Measurements from ENCODE around the gene SIKE1.
"Not testable (repeated sequence)": the region's sequence is repeated elsewhere in the genome, so short reads cannot be mapped to it uniquely, and the experiment has no call there.

Gene SIKE1

GRCh38 chr1:114755006-114755931 is 25.2 kb downstream of the SIKE1 start:
- no peak overlapping the region for H3K9ac ChIP-seq (ENCODE audit: low read length in 2 of 2)
- H3K4me1 ChIP-seq (ENCODE audit: control insufficient read depth, insufficient read depth, low read length): peaks cover 23% of the 10 kb centered on the region
- no peak overlapping the region for H3K27ac ChIP-seq (ENCODE audit: low read length)
- H3K36me3 ChIP-seq (ENCODE audit: control insufficient read depth in 2 of 2, insufficient read depth in 2 of 2, low read length in 2 of 2): no peaks in the 10 kb centered on the region
- H3K4me3 ChIP-seq (ENCODE audit: low read length in 2 of 2): peak overlapping the region; percentile 96 to 100
- no peaks in the 10 kb centered on the region for H3K27me3 ChIP-seq (ENCODE audit: control insufficient read depth in 1 of 2, insufficient read depth in 2 of 2, low read length in 2 of 2)
- no peaks in the 10 kb centered on the region for H3K9me3 ChIP-seq (ENCODE audit: control insufficient read depth in 2 of 2, low read length in 2 of 2)

- H3K27me3 ChIP-seq (ENCODE audit: control insufficient read depth in 1 of 2, insufficient read depth in 2 of 2, low read length in 2 of 2); H3K9ac ChIP-seq (ENCODE audit: low read length in 2 of 2); H3K36me3 ChIP-seq (ENCODE audit: control insufficient read depth in 2 of 2, insufficient read depth in 2 of 2, low read length in 2 of 2); H3K9me3 ChIP-seq (ENCODE audit: control insufficient read depth in 2 of 2, low read length in 2 of 2); H3K27ac ChIP-seq (ENCODE audit: low read length); H3K4me3 ChIP-seq (ENCODE audit: low read length in 2 of 2): not testable (repeated sequence)
- H3K4me1 ChIP-seq (ENCODE audit: control insufficient read depth, insufficient read depth, low read length): peaks cover 23% of the 10 kb centered on the region
Observed at GRCh38 chr1:114753702-114754101, 26.8 kb downstream of the SIKE1 start.

GRCh38 chr1:114753143-114753542 is 27.3 kb downstream of the SIKE1 start:
- peaks cover 23% of the 10 kb centered on the region for H3K4me1 ChIP-seq (ENCODE audit: control insufficient read depth, insufficient read depth, low read length)
- no peak overlapping the region for H3K9ac ChIP-seq (ENCODE audit: low read length in 2 of 2)
- no peak overlapping the region for H3K27ac ChIP-seq (ENCODE audit: low read length)

GRCh38 chr1:114750780-114751179 is 29.7 kb downstream of the SIKE1 start:
- no peak overlapping the region for H3K9ac ChIP-seq (ENCODE audit: low read length in 2 of 2)
- peaks cover 13% of the 10 kb centered on the region for H3K4me1 ChIP-seq (ENCODE audit: control insufficient read depth, insufficient read depth, low read length)
- no peaks in the 10 kb centered on the region for H3K27me3 ChIP-seq (ENCODE audit: control insufficient read depth in 1 of 2, insufficient read depth in 2 of 2, low read length in 2 of 2)
- no peaks in the 10 kb centered on the region for H3K9me3 ChIP-seq (ENCODE audit: control insufficient read depth in 2 of 2, low read length in 2 of 2)
- H3K4me3 ChIP-seq (ENCODE audit: low read length in 2 of 2): no peak overlapping the region
- H3K36me3 ChIP-seq (ENCODE audit: control insufficient read depth in 2 of 2, insufficient read depth in 2 of 2, low read length in 2 of 2): peaks cover 4 to 9% of the 10 kb centered on the region in 2 donors
- no peak overlapping the region for H3K27ac ChIP-seq (ENCODE audit: low read length)

More at GRCh38 chr1:114753143-114753542, 27.3 kb downstream of the SIKE1 start:
- H3K4me3 ChIP-seq (ENCODE audit: low read length in 2 of 2): no peak overlapping the region
- peaks cover 4 to 9% of the 10 kb centered on the region in 2 donors for H3K36me3 ChIP-seq (ENCODE audit: control insufficient read depth in 2 of 2, insufficient read depth in 2 of 2, low read length in 2 of 2)
- no peaks in the 10 kb centered on the region for H3K27me3 ChIP-seq (ENCODE audit: control insufficient read depth in 1 of 2, insufficient read depth in 2 of 2, low read length in 2 of 2)
- no peaks in the 10 kb centered on the region for H3K9me3 ChIP-seq (ENCODE audit: control insufficient read depth in 2 of 2, low read length in 2 of 2)

- Histone ChIP-seq H3K36me3 (ENCODE audit: control insufficient read depth in 2 of 2, insufficient read depth in 2 of 2, low read length in 2 of 2) (peaks cover 4 to 9% of the 10 kb centered on the region in 2 donors), H3K4me1 (ENCODE audit: control insufficient read depth, insufficient read depth, low read length) (peaks cover 9% of the 10 kb centered on the region), H3K27me3 (ENCODE audit: control insufficient read depth in 1 of 2, insufficient read depth in 2 of 2, low read length in 2 of 2) (no peaks in the 10 kb centered on the region), H3K27ac (ENCODE audit: low read length) (no peak overlapping the region), H3K9ac (ENCODE audit: low read length in 2 of 2) (no peak overlapping the region), H3K4me3 (ENCODE audit: low read length in 2 of 2) (no peak overlapping the region), H3K9me3 (ENCODE audit: control insufficient read depth in 2 of 2, low read length in 2 of 2) (no peaks in the 10 kb centered on the region)
Observed at GRCh38 chr1:114749835-114750234, 30.6 kb downstream of the SIKE1 start.

GRCh38 chr1:114746450-114747121 is 33.9 kb downstream of the SIKE1 start:
- H3K27ac ChIP-seq (ENCODE audit: low read length): no peak overlapping the region
- no peak overlapping the region for H3K4me3 ChIP-seq (ENCODE audit: low read length in 2 of 2)
- no peaks in the 10 kb centered on the region for H3K9me3 ChIP-seq (ENCODE audit: control insufficient read depth in 2 of 2, low read length in 2 of 2)
- H3K4me1 ChIP-seq (ENCODE audit: control insufficient read depth, insufficient read depth, low read length): no peaks in the 10 kb centered on the region
- peaks cover 4 to 9% of the 10 kb centered on the region in 2 donors for H3K36me3 ChIP-seq (ENCODE audit: control insufficient read depth in 2 of 2, insufficient read depth in 2 of 2, low read length in 2 of 2)
- no peak overlapping the region for H3K9ac ChIP-seq (ENCODE audit: low read length in 2 of 2)
- H3K27me3 ChIP-seq (ENCODE audit: control insufficient read depth in 1 of 2, insufficient read depth in 2 of 2, low read length in 2 of 2): no peaks in the 10 kb centered on the region

- Histone ChIP-seq H3K9me3 (ENCODE audit: control insufficient read depth in 2 of 2, low read length in 2 of 2) (no peaks in the 10 kb centered on the region), H3K27me3 (ENCODE audit: control insufficient read depth in 1 of 2, insufficient read depth in 2 of 2, low read length in 2 of 2) (no peaks in the 10 kb centered on the region), H3K27ac (ENCODE audit: low read length) (no peak overlapping the region), H3K4me3 (ENCODE audit: low read length in 2 of 2) (no peak overlapping the region), H3K4me1 (ENCODE audit: control insufficient read depth, insufficient read depth, low read length) (no peaks in the 10 kb centered on the region), H3K36me3 (ENCODE audit: control insufficient read depth in 2 of 2, insufficient read depth in 2 of 2, low read length in 2 of 2) (peaks cover 4 to 12% of the 10 kb centered on the region in 2 donors), H3K9ac (ENCODE audit: low read length in 2 of 2) (no peak overlapping the region)
Observed at GRCh38 chr1:114745291-114745690, 35.2 kb downstream of the SIKE1 start.

GRCh38 chr1:114741963-114742746 is 38.3 kb downstream of the SIKE1 start:
- no peak overlapping the region for H3K4me3 ChIP-seq (ENCODE audit: low read length in 2 of 2)
- H3K9ac ChIP-seq (ENCODE audit: low read length in 2 of 2): no peak overlapping the region
- H3K27me3 ChIP-seq (ENCODE audit: control insufficient read depth in 1 of 2, insufficient read depth in 2 of 2, low read length in 2 of 2): no peaks in the 10 kb centered on the region
- H3K4me1 ChIP-seq (ENCODE audit: control insufficient read depth, insufficient read depth, low read length): no peaks in the 10 kb centered on the region
- no peak overlapping the region for H3K27ac ChIP-seq (ENCODE audit: low read length)
- H3K36me3 ChIP-seq (ENCODE audit: control insufficient read depth in 2 of 2, insufficient read depth in 2 of 2, low read length in 2 of 2): peaks cover 7 to 16% of the 10 kb centered on the region in 2 donors
- H3K9me3 ChIP-seq (ENCODE audit: control insufficient read depth in 2 of 2, low read length in 2 of 2): no peaks in the 10 kb centered on the region

GRCh38 chr1:114740331-114740730 is 40.2 kb downstream of the SIKE1 start:
- H3K36me3 ChIP-seq (ENCODE audit: control insufficient read depth in 2 of 2, insufficient read depth in 2 of 2, low read length in 2 of 2): peaks cover 24 to 33% of the 10 kb centered on the region in 2 donors
- no peaks in the 10 kb centered on the region for H3K4me1 ChIP-seq (ENCODE audit: control insufficient read depth, insufficient read depth, low read length)

GRCh38 chr1:114737314-114737849 is 43.1 kb downstream of the SIKE1 start:
- H3K27ac ChIP-seq (ENCODE audit: low read length): no peak overlapping the region
- no peaks in the 10 kb centered on the region for H3K27me3 ChIP-seq (ENCODE audit: control insufficient read depth in 1 of 2, insufficient read depth in 2 of 2, low read length in 2 of 2)
- peaks cover 39 to 60% of the 10 kb centered on the region in 2 donors for H3K36me3 ChIP-seq (ENCODE audit: control insufficient read depth in 2 of 2, insufficient read depth in 2 of 2, low read length in 2 of 2)
- no peak overlapping the region for H3K9ac ChIP-seq (ENCODE audit: low read length in 2 of 2)
- H3K4me3 ChIP-seq (ENCODE audit: low read length in 2 of 2): no peak overlapping the region
- H3K9me3 ChIP-seq (ENCODE audit: control insufficient read depth in 2 of 2, low read length in 2 of 2): no peaks in the 10 kb centered on the region
- H3K4me1 ChIP-seq (ENCODE audit: control insufficient read depth, insufficient read depth, low read length): no peaks in the 10 kb centered on the region

More at GRCh38 chr1:114740331-114740730, 40.2 kb downstream of the SIKE1 start:
- no peaks in the 10 kb centered on the region for H3K9me3 ChIP-seq (ENCODE audit: control insufficient read depth in 2 of 2, low read length in 2 of 2)
- H3K27ac ChIP-seq (ENCODE audit: low read length): no peak overlapping the region
- no peak overlapping the region for H3K9ac ChIP-seq (ENCODE audit: low read length in 2 of 2)
- H3K4me3 ChIP-seq (ENCODE audit: low read length in 2 of 2): no peak overlapping the region
- H3K27me3 ChIP-seq (ENCODE audit: control insufficient read depth in 1 of 2, insufficient read depth in 2 of 2, low read length in 2 of 2): no peaks in the 10 kb centered on the region

Measured in stomach smooth muscle (tissue), 2 donors.